ENCODE data around the gene CATSPERE. TPM values are rescaled to one million over a fixed set of nuclear protein-coding genes. Genes with fewer than 3 reads are reported as not detected.
"Not testable (repeated sequence)": the region's sequence is repeated elsewhere in the genome, so short reads cannot be mapped to it uniquely, and the experiment has no call there.

CATSPERE gene
- total RNA-seq, 4 donors from 2014 or later: 0.25 to 0.98 (median 0.91) TPM; not detected in 1

GRCh38 chr1:244672946-244673682, 212.0 kb downstream of the CATSPERE start:
- intact Hi-C loops (cut with DNase I; ENCODE audit: low total_unique reads): no loop called here
- H3K4me3 ChIP-seq (ENCODE audit: low read depth, poor library complexity, severe bottlenecking): no peak overlapping the region
- DNase-seq (ENCODE audit: low spot score in 2 of 2): no peak
- no peak for TF ChIP-seq CTCF (IDR thresholded peaks at IDR 0.05)
- no peak for TF ChIP-seq POLR2A (IDR thresholded peaks at IDR 0.05)
- WGBS, 2 donors: 31 to 38% methylated on average over 4 of the region's 4 CpGs

GRCh38 chr1:244674446-244674845, 213.4 kb downstream of the CATSPERE start:
- WGBS, 2 donors: 62 to 63% methylated on average over 4 of the region's 4 CpGs
- TF ChIP-seq POLR2A (IDR thresholded peaks at IDR 0.05) (no peak), CTCF (IDR thresholded peaks at IDR 0.05) (no peak)
- DNase-seq (ENCODE audit: low spot score in 2 of 2): no peak
- no peak overlapping the region for H3K4me3 ChIP-seq (ENCODE audit: low read depth, poor library complexity, severe bottlenecking)
- intact Hi-C loops (cut with DNase I; ENCODE audit: low total_unique reads): no loop called here

- TF ChIP-seq POLR2A (IDR thresholded peaks at IDR 0.05): no peak
- TF ChIP-seq CTCF (IDR thresholded peaks at IDR 0.05): no peak
- no peak for DNase-seq (ENCODE audit: low spot score in 2 of 2)
- no peak overlapping the region for H3K4me3 ChIP-seq (ENCODE audit: low read depth, poor library complexity, severe bottlenecking)
- WGBS, 2 donors: 78 to 79% methylated on average over 2 of the region's 2 CpGs
- intact Hi-C loops (cut with DNase I; ENCODE audit: low total_unique reads): no loop called here
These were observed 214.1 kb downstream of the CATSPERE start for GRCh38 chr1:244675167-244675566.

GRCh38 chr1:244678697-244679096, 217.6 kb downstream of the CATSPERE start:
- H3K4me3 ChIP-seq (ENCODE audit: low read depth, poor library complexity, severe bottlenecking): no peak overlapping the region
- intact Hi-C loops (cut with DNase I; ENCODE audit: low total_unique reads): no loop called here
- WGBS, 2 donors: 62 to 64% methylated on average over 6 of the region's 6 CpGs
- DNase-seq (ENCODE audit: low spot score in 2 of 2): no peak
- TF ChIP-seq POLR2A (IDR thresholded peaks at IDR 0.05) (no peak), CTCF (IDR thresholded peaks at IDR 0.05) (no peak)

GRCh38 chr1:244680667-244681066, 219.6 kb downstream of the CATSPERE start:
- DNase-seq (ENCODE audit: low spot score in 2 of 2): no peak
- no peak overlapping the region for H3K4me3 ChIP-seq (ENCODE audit: low read depth, poor library complexity, severe bottlenecking)
- WGBS, 2 donors: 61 to 62% methylated on average over 1 of the region's 1 CpG
- no peak for TF ChIP-seq CTCF (IDR thresholded peaks at IDR 0.05)
- TF ChIP-seq POLR2A (IDR thresholded peaks at IDR 0.05): no peak
- intact Hi-C loops (cut with DNase I; ENCODE audit: low total_unique reads): no loop called here

GRCh38 chr1:244682087-244682486, 221.0 kb downstream of the CATSPERE start:
- H3K4me3 ChIP-seq (ENCODE audit: low read depth, poor library complexity, severe bottlenecking); intact Hi-C loops (cut with DNase I; ENCODE audit: low total_unique reads); DNase-seq (ENCODE audit: low spot score in 2 of 2): not testable (repeated sequence)
- WGBS, 2 donors: 94 to 95% methylated on average over 4 of the region's 4 CpGs

Other genes with a start within 250 kb of the CATSPERE start
- 10 to 100 TPM; 39.4 to 59.3 (median 47.0) TPM for gene ADSS2, start 9.4 kb upstream of the CATSPERE start, total RNA-seq
- gene DESI2, start 191.9 kb downstream of the CATSPERE start, total RNA-seq: 10 to 100 TPM; 25.2 to 30.2 (median 29.9) TPM